HepG2 (cell line): ENCODE measurements around the gene KLF5. TPM values are rescaled to one million over a fixed set of nuclear protein-coding genes. Genes with fewer than 3 reads are reported as not detected.

Experiments
- AGO1 ChIP-seq: fragments of 200-400 bp; formaldehyde crosslinking; IDR thresholded peaks from 2 replicates; pipeline ENCODE4 v1.6.1; 2017; ENCODE audit warnings: mild to moderate bottlenecking, low read depth, low read length, moderate library complexity; ENCODE audit not compliant: poor library complexity, severe bottlenecking
- BORCS8-MEF2B ChIP-seq: sonication (generic); formaldehyde crosslinking; IDR thresholded peaks from 2 replicates; pipeline ENCODE4 v1.8.0; 2022; ENCODE audit warnings: mild to moderate bottlenecking, missing genetic modification reagents
- ELF1 ChIP-seq: sonication (generic); formaldehyde crosslinking; IDR thresholded peaks from 2 replicates; pipeline ENCODE4 v1.4.0; 2020; ENCODE audit warnings: missing genetic modification reagents
- ETV6 ChIP-seq: sonication (generic); formaldehyde crosslinking; conservative IDR thresholded peaks from 2 replicates; pipeline ENCODE4 v1.4.0; 2020; ENCODE audit warnings: missing genetic modification reagents
- MAF1 ChIP-seq: sonication (generic); formaldehyde crosslinking; IDR thresholded peaks from 2 replicates; pipeline ENCODE4 v1.5.0; 2020; ENCODE audit warnings: missing genetic modification reagents, borderline replicate concordance
- MAFF ChIP-seq: IDR thresholded peaks from 2 replicates; pipeline ENCODE4 v1.6.1; 2011; ENCODE audit warnings: low read depth, low read length, improper control_type of control experiment
- NFYB ChIP-seq: sonication (generic); formaldehyde crosslinking; IDR thresholded peaks from 2 replicates; pipeline ENCODE4 v1.4.0; 2020; ENCODE audit warnings: missing genetic modification reagents
- NR3C1 ChIP-seq: sonication (generic); formaldehyde crosslinking; IDR thresholded peaks from 2 replicates; pipeline ENCODE4 v1.4.0; 2020; ENCODE audit warnings: missing genetic modification reagents
- PBX3 ChIP-seq: sonication (generic); formaldehyde crosslinking; IDR thresholded peaks from 2 replicates; pipeline ENCODE4 v1.8.1; 2023; ENCODE audit warnings: missing genetic modification reagents, inconsistent platforms, borderline replicate concordance
- RORA ChIP-seq: sonication (generic); formaldehyde crosslinking; IDR thresholded peaks from 2 replicates; pipeline ENCODE4 v1.5.0; 2020; ENCODE audit warnings: mild to moderate bottlenecking, missing genetic modification reagents, moderate library complexity
- THAP11 ChIP-seq: IDR thresholded peaks from 2 replicates; pipeline ENCODE4 v1.6.1; 2016; ENCODE audit warnings: missing biosample characterization, missing genetic modification reagents
- ZFP90 ChIP-seq: sonication (generic); formaldehyde crosslinking; IDR thresholded peaks from 2 replicates; pipeline ENCODE4 v1.8.0; 2022; ENCODE audit warnings: missing genetic modification reagents, mild to moderate bottlenecking, inconsistent platforms, borderline replicate concordance
- ZKSCAN1 ChIP-seq: fragments of 150-350 bp; IDR thresholded peaks from 2 replicates; pipeline ENCODE4 v1.6.1; 2014; ENCODE audit warnings: low read length
- ZNF121 ChIP-seq: sonication (generic); formaldehyde crosslinking; IDR thresholded peaks from 2 replicates; pipeline ENCODE4 v1.5.0; 2020; ENCODE audit warnings: mild to moderate bottlenecking, missing genetic modification reagents
- ZNF574 ChIP-seq: sonication (generic); formaldehyde crosslinking; IDR thresholded peaks from 2 replicates; pipeline ENCODE4 v1.4.0; 2020; ENCODE audit warnings: missing genetic modification reagents
- ZNF678 ChIP-seq: sonication (generic); formaldehyde crosslinking; IDR thresholded peaks from 2 replicates; pipeline ENCODE4 v1.4.0; 2020; ENCODE audit warnings: mild to moderate bottlenecking, missing genetic modification reagents
- ZNF777 ChIP-seq: sonication (generic); formaldehyde crosslinking; IDR thresholded peaks from 2 replicates; pipeline ENCODE4 v1.4.0; 2020; ENCODE audit warnings: missing genetic modification reagents
- polyA plus RNA-seq, 8 experiments: library from polyadenylated mRNA; depleted of rRNA in 3 of 8; stranded (reverse) in 7 of 8; unstranded in 1 of 8; fragments of >200 nt; fragmentation: Illumina TruSeq in 4 of 8; extraction: Trizol in 4 of 8; gene quantifications; 2 replicates each; pipeline versions ENCODE4 v1.2.1 to v1.2.3, GENCODE V29; 2011 to 2016; ENCODE audit warnings: low read depth in 4 of 8, missing spikeins in 1 of 8, mixed read lengths in 1 of 8; ENCODE audit not compliant: insufficient read depth in 1 of 8
- total RNA-seq, 5 experiments: library from RNA; depleted of rRNA; stranded (reverse); fragments of >200 nt; fragmentation: Illumina TruSeq; extraction: Trizol; gene quantifications; 2 replicates each; pipeline ENCODE4 v1.2.3, GENCODE V29; 2016; ENCODE audit warnings: low read depth in 1 of 5
- TF ChIP-seq, protein P1 (sequence below): IDR thresholded peaks from 2 replicates; pipeline ENCODE4 v1.4.0; 2020; ENCODE audit warnings: mild to moderate bottlenecking, missing genetic modification reagents
- TF ChIP-seq, protein P2 (sequence below): sonication (generic); formaldehyde crosslinking; IDR thresholded peaks from 2 replicates; pipeline ENCODE4 v1.5.1; 2020; ENCODE audit warnings: missing genetic modification reagents, mild to moderate bottlenecking, borderline replicate concordance
- TF ChIP-seq, protein P3 (sequence below): IDR thresholded peaks from 2 replicates; pipeline ENCODE4 v1.6.1; 2016; ENCODE audit warnings: missing compliant biosample characterization, missing genetic modification reagents, borderline replicate concordance

The KLF5 gene
- total and polyA plus RNA-seq, 2 of the 13 experiments (the other 11 are each of a cell fraction or from before 2014, with no cell fraction given): 1.7 to 9.2 TPM

DNA sequence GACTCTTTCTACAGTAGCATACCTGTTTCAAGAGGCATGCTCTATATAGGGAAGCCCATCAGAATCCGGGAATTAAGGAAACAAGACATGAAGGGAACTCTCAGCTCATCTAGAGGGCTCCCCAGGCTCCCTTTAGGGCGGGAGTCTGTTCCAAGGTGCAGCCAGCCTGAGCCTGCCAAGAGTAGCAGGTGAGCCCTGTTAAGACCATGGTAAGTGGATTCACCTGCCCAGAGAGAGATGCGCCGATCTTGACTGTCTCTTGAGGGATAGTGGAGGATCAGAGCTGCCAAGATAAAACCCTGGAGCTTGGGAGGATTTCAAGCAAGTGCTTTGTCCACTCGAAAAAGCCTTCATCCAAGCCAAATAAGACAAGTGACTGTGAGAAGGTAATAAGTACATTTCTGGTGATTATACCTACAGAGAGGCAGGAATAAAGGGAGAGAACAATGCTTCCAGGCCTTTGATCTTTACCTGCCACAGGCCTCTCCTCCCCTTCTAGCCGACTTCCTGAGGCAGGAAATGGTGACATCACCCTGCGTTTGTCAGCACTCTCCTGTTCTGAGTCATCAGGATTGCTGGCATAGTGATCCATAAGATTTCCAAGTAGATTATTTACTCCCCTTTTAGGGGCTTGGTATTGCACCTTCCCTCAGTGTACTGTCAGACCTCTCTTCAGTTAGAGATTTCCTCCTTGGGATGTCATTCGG lies 31.5 kb downstream of the KLF5 start (continued):
- TF ChIP-seq ZNF574 (CRISPR knock-in tag) (peak; percentile 36; the same call in 1 of the 2 replicates), ZKSCAN1 (no peak), THAP11 (CRISPR knock-in tag) (peak; percentile 63; the same call in 1 of the 2 replicates), NFYB (CRISPR knock-in tag) (no peak), ZNF678 (CRISPR knock-in tag) (no peak), MAF1 (CRISPR knock-in tag) (no peak), ETV6 (CRISPR knock-in tag) (no peak), NR3C1 (CRISPR knock-in tag) (no peak), ZNF121 (CRISPR knock-in tag) (no peak), ELF1 (CRISPR knock-in tag) (peak; percentile 66; the same call in 1 of the 2 replicates), BORCS8-MEF2B (no peak), ZNF777 (CRISPR knock-in tag) (no peak), AGO1 (no peak), RORA (no peak), ZFP90 (CRISPR knock-in tag) (no peak; the same call in 1 of the 2 replicates), PBX3 (CRISPR knock-in tag) (no peak), MAFF (peak; percentile 81)
- TF ChIP-seq, protein P1, sequence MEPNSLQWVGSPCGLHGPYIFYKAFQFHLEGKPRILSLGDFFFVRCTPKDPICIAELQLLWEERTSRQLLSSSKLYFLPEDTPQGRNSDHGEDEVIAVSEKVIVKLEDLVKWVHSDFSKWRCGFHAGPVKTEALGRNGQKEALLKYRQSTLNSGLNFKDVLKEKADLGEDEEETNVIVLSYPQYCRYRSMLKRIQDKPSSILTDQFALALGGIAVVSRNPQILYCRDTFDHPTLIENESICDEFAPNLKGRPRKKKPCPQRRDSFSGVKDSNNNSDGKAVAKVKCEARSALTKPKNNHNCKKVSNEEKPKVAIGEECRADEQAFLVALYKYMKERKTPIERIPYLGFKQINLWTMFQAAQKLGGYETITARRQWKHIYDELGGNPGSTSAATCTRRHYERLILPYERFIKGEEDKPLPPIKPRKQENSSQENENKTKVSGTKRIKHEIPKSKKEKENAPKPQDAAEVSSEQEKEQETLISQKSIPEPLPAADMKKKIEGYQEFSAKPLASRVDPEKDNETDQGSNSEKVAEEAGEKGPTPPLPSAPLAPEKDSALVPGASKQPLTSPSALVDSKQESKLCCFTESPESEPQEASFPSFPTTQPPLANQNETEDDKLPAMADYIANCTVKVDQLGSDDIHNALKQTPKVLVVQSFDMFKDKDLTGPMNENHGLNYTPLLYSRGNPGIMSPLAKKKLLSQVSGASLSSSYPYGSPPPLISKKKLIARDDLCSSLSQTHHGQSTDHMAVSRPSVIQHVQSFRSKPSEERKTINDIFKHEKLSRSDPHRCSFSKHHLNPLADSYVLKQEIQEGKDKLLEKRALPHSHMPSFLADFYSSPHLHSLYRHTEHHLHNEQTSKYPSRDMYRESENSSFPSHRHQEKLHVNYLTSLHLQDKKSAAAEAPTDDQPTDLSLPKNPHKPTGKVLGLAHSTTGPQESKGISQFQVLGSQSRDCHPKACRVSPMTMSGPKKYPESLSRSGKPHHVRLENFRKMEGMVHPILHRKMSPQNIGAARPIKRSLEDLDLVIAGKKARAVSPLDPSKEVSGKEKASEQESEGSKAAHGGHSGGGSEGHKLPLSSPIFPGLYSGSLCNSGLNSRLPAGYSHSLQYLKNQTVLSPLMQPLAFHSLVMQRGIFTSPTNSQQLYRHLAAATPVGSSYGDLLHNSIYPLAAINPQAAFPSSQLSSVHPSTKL (CRISPR knock-in tag): peak; percentile 95
- TF ChIP-seq, protein P2, sequence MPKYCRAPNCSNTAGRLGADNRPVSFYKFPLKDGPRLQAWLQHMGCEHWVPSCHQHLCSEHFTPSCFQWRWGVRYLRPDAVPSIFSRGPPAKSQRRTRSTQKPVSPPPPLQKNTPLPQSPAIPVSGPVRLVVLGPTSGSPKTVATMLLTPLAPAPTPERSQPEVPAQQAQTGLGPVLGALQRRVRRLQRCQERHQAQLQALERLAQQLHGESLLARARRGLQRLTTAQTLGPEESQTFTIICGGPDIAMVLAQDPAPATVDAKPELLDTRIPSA (CRISPR knock-in tag): no peak
- TF ChIP-seq, protein P3, sequence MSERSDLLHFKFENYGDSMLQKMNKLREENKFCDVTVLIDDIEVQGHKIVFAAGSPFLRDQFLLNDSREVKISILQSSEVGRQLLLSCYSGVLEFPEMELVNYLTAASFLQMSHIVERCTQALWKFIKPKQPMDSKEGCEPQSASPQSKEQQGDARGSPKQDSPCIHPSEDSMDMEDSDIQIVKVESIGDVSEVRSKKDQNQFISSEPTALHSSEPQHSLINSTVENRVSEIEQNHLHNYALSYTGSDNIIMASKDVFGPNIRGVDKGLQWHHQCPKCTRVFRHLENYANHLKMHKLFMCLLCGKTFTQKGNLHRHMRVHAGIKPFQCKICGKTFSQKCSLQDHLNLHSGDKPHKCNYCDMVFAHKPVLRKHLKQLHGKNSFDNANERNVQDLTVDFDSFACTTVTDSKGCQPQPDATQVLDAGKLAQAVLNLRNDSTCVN (CRISPR knock-in tag): no peak
